ENCODE data around the gene RNF187. TPM values are rescaled to one million over a fixed set of nuclear protein-coding genes. Genes with fewer than 3 reads are reported as not detected.

RNF187 gene
- total RNA-seq = 100 to 1,000 TPM in 1 of 4 donors, 10 to 100 TPM in 3; 75.8 to 106 (median 80.1) TPM

DNA sequence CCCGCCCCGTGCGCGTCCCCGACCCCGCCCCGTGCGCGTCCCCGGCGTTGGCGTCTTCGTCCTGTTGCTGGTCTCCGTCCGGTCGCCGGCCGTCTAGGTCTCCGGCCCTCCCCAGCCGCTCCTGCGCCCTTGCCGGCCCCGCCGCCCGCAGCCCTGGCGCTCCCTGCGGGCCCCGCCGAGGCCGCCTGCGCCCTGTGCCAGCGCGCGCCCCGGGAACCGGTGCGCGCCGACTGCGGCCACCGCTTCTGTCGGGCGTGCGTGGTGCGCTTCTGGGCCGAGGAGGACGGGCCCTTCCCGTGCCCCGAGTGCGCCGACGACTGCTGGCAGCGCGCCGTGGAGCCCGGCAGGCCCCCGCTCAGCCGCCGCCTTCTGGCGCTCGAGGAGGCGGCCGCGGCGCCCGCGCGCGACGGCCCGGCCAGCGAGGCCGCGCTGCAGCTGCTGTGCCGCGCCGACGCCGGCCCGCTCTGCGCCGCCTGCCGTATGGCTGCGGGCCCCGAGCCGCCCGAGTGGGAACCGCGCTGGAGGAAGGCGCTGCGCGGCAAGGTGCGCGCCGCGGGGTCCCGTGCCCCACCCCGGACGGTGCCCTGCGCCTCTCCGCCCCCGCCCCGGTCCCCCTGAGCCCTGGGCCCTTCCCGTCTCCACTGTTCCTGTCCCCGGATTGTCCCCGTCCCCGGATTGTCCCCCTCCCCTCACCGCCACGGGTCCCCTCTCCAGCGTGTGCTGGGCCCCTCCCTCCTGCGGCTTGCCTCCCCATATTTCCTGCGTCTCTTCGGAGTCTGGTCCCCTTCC lies at the start of gene RNF187:
TSS of gene RNF187 (plus strand) at position 47 of the 789 bp plus-strand sequence.
- DNase-seq (ENCODE audit: low spot score in 2 of 2) = peak in 1 of 2 donors; percentile 97
- 1 to 3% methylated on average over 10 to 38 of the region's 113 CpGs for WGBS, 2 donors
- TF ChIP-seq POLR2A (IDR thresholded peaks at IDR 0.05) = no peak
- TF ChIP-seq, protein P1, sequence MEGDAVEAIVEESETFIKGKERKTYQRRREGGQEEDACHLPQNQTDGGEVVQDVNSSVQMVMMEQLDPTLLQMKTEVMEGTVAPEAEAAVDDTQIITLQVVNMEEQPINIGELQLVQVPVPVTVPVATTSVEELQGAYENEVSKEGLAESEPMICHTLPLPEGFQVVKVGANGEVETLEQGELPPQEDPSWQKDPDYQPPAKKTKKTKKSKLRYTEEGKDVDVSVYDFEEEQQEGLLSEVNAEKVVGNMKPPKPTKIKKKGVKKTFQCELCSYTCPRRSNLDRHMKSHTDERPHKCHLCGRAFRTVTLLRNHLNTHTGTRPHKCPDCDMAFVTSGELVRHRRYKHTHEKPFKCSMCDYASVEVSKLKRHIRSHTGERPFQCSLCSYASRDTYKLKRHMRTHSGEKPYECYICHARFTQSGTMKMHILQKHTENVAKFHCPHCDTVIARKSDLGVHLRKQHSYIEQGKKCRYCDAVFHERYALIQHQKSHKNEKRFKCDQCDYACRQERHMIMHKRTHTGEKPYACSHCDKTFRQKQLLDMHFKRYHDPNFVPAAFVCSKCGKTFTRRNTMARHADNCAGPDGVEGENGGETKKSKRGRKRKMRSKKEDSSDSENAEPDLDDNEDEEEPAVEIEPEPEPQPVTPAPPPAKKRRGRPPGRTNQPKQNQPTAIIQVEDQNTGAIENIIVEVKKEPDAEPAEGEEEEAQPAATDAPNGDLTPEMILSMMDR (IDR thresholded peaks at IDR 0.05) = no peak
- H3K4me3 ChIP-seq (ENCODE audit: low read depth, poor library complexity, severe bottlenecking) = peak within 1 kb of the TSS; percentile 91
- intact Hi-C loops (cut with DNase I; ENCODE audit: low total_unique reads) = loop anchor here (10.0 kb wide), 1 partner anchor 363 kb away; no protein-coding TSS in a partner anchor

DNA sequence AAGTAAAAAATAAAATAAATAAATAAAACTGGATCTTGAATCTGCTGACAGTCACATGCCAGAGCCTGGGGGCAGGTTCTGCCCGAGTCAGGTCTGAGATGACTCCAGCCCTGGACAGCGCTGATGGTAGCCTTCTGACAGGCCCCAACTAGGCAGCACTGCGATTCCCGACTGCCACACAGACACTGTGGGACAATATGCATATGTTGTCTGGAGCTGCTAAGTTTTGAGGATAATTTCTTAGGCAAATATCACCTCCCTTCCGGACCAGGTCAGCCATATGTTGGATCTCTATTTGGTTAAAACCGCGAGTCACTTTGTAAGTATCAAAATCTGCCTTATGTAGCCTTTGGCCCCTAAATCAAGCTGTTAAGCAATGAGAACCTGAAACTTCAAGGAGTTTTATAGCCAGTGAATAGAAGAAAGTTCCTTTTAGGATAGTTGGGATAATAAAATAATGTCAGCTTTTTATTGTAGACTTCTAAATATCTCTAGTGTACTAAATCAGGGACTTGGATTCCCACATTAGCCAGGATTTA lies 49.7 kb upstream of the RNF187 start:
- peak in 1 of 2 donors; percentile 70 for DNase-seq (ENCODE audit: low spot score in 2 of 2)
- WGBS, 2 donors = 82 to 85% methylated on average over 7 of the region's 7 CpGs
- TF ChIP-seq, protein P1 (IDR thresholded peaks at IDR 0.05) = no peak
- TF ChIP-seq POLR2A (IDR thresholded peaks at IDR 0.05) = no peak
- no peak overlapping the region for H3K4me3 ChIP-seq (ENCODE audit: low read depth, poor library complexity, severe bottlenecking)
- intact Hi-C loops (cut with DNase I; ENCODE audit: low total_unique reads) = no loop called here

DNA sequence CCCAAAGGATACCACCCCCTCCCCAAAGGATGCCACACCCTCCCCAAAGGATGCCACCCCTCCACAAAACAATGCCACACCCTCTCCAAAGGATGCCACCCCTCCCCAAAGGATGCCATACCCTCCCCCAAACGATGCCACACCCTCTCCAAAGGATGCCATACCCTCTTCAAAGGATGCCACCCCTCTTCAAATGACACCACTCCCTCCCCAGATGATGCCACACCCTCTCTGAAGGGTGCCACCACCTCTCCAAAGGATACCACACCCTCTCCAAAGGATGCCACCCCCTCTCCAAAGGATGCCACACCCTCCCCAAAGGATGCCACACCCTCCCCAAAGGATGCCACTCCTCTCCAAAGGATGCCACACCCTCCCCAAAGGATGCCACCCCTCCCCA lies 48.9 kb upstream of the RNF187 start:
- TF ChIP-seq, protein P1 (IDR thresholded peaks at IDR 0.05) = no peak
- no peak for TF ChIP-seq POLR2A (IDR thresholded peaks at IDR 0.05)
- WGBS, 2 donors = 57 to 63% methylated on average over 1 of the region's 1 CpG

DNA sequence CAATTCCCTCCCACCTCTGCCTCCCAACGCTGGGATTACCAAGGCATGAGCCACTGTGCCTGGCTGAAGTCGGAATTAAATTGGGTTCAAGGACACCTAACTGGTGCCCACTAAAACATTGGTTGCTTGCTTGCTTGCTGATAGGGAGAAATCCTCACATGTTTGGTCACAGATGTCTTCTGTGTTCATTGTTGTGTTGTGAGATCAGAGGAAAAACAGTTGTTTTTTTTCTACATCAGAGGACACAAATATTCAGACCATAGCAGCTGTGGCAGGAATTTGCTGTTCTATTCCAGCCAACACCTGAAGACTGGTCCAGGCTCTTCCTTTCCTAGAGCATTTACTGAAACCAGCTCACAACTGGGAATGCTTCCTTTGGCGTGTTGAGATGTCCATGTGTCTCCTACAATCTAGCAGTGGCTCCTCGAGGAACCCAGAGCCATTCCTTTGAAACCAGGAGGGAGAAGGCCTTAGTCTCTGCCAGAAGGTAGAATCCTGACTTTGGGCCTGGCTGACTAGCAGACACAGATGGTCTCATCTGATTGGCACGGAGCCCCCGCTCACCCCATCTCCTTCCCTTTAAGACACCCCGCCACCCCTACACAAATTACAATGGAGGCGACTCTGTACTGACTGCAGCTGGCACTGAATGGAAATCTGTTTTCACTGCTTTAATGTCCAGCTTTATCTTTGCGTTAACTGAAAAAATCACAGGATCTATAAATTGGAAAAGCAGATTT lies 46.3 kb upstream of the RNF187 start:
- TF ChIP-seq, protein P1 (IDR thresholded peaks at IDR 0.05) = no peak
- TF ChIP-seq POLR2A (IDR thresholded peaks at IDR 0.05) = no peak
- 83 to 91% methylated on average over 9 of the region's 9 CpGs for WGBS, 2 donors
- intact Hi-C loops (cut with DNase I; ENCODE audit: low total_unique reads) = no loop called here
- no peak for DNase-seq (ENCODE audit: low spot score in 2 of 2)
- H3K4me3 ChIP-seq (ENCODE audit: low read depth, poor library complexity, severe bottlenecking) = no peak overlapping the region

More for the DNA sequence above, 48.9 kb upstream of the RNF187 start:
- intact Hi-C loops (cut with DNase I; ENCODE audit: low total_unique reads) = no loop called here
- DNase-seq (ENCODE audit: low spot score in 2 of 2) = no peak
- no peak overlapping the region for H3K4me3 ChIP-seq (ENCODE audit: low read depth, poor library complexity, severe bottlenecking)

DNA sequence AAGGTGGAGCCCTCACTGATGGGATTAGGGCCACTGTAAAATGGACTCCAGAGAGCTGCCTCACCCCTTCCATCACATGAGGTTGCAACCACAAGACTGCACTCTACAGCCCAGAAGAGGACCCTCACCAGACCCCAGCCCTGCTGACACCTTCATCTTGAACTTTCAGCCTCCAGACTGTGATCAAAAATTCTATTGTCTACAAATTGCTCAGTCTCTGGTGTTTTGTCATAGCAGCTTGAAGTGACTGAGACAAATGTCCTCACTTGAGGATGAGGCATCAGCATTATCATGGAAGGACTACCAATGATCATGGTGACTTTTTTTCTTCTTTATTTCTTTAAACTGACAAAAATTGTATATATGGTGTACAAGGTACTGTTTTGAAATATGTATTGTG lies 43.8 kb upstream of the RNF187 start:
- intact Hi-C loops (cut with DNase I; ENCODE audit: low total_unique reads) = no loop called here
- H3K4me3 ChIP-seq (ENCODE audit: low read depth, poor library complexity, severe bottlenecking) = no peak overlapping the region
- TF ChIP-seq POLR2A (IDR thresholded peaks at IDR 0.05) = no peak
- TF ChIP-seq, protein P1 (IDR thresholded peaks at IDR 0.05) = no peak
- peak in 1 of 2 donors; percentile 40 for DNase-seq (ENCODE audit: low spot score in 2 of 2)

All from lower leg skin (tissue), 4 donors.